Mesenchymal stem cell (in vitro differentiated cells and primary cell): ENCODE data around the gene MT1F.
"Not testable (repeated sequence)": the region's sequence is repeated elsewhere in the genome, so short reads cannot be mapped to it uniquely, and the experiment has no call there.

Experiments used
- DNase-seq: peaks from one replicate; pipeline ENCODE4 v3.0.0-alpha.2; 2013
- H2AFZ ChIP-seq: one replicate; pipeline ENCODE4 v1.6.1; 2013; ENCODE audit warnings: low read depth, mild to moderate bottlenecking, control low read depth, inconsistent platforms, low read length, moderate library complexity
- H2AK5ac ChIP-seq: 2 replicates; pipeline ENCODE4 v1.6.1; 2013; ENCODE audit warnings: low read length, moderate library complexity, mild to moderate bottlenecking, inconsistent platforms; ENCODE audit not compliant: severe bottlenecking
- H2BK120ac ChIP-seq: one replicate; pipeline ENCODE4 v1.6.1; 2013; ENCODE audit warnings: low read depth, mild to moderate bottlenecking, inconsistent platforms, low read length, moderate library complexity
- H2BK12ac ChIP-seq, 2 experiments: one replicate each; pipeline ENCODE4 v1.6.1; 2013; ENCODE audit warnings: inconsistent platforms in 2 of 2, low read length in 2 of 2, mild to moderate bottlenecking in 2 of 2, moderate library complexity in 2 of 2, control low read depth in 1 of 2
- H2BK15ac ChIP-seq: one replicate; pipeline ENCODE4 v1.6.1; 2013; ENCODE audit warnings: mild to moderate bottlenecking, low read depth, inconsistent platforms; ENCODE audit not compliant: poor library complexity, severe bottlenecking
- H2BK5ac ChIP-seq: 2 replicates; pipeline ENCODE4 v1.6.1; 2013; ENCODE audit warnings: low read depth, mild to moderate bottlenecking, low read length, control low read depth, inconsistent platforms; ENCODE audit not compliant: poor library complexity, severe bottlenecking
- H3K14ac ChIP-seq, 2 experiments: one replicate each; pipeline ENCODE4 v1.6.1; 2013; ENCODE audit warnings: inconsistent platforms in 2 of 2, low read length in 2 of 2, control low read depth in 1 of 2, mild to moderate bottlenecking in 1 of 2, moderate library complexity in 1 of 2
- H3K18ac ChIP-seq, 2 experiments: one replicate each; pipeline ENCODE4 v1.6.1; 2013; ENCODE audit warnings: inconsistent platforms in 2 of 2, low read length in 2 of 2, control low read depth in 1 of 2, low read depth in 1 of 2, mild to moderate bottlenecking in 1 of 2
- H3K23ac ChIP-seq, 2 experiments: one replicate each; pipeline ENCODE4 v1.6.1; 2013; ENCODE audit warnings: inconsistent platforms in 2 of 2, low read length in 2 of 2, mild to moderate bottlenecking in 2 of 2, moderate library complexity in 2 of 2, control low read depth in 1 of 2
- H3K27ac ChIP-seq: 2 replicates; pipeline ENCODE4 v1.5.1; 2013; ENCODE audit warnings: mild to moderate bottlenecking, moderate library complexity, low read length, control low read depth, inconsistent platforms; ENCODE audit not compliant: poor library complexity, severe bottlenecking
- H3K27me3 ChIP-seq, 2 experiments: 2 replicates each; pipeline versions ENCODE4 v1.6.1 to v1.7.0; 2013; ENCODE audit warnings: low read length in 2 of 2, mild to moderate bottlenecking in 2 of 2, moderate library complexity in 2 of 2, control low read depth in 1 of 2, inconsistent platforms in 1 of 2; ENCODE audit not compliant: control insufficient read depth in 1 of 2, insufficient read depth in 1 of 2
- H3K36me3 ChIP-seq, 2 experiments: 2 replicates each; pipeline versions ENCODE4 v1.6.1 to v1.7.0; 2013; ENCODE audit warnings: low read length in 2 of 2, control low read depth in 1 of 2, inconsistent platforms in 1 of 2, low read depth in 1 of 2, mild to moderate bottlenecking in 1 of 2; ENCODE audit not compliant: insufficient read depth in 2 of 2, control insufficient read depth in 1 of 2
- H3K4ac ChIP-seq, 2 experiments: one replicate each; pipeline ENCODE4 v1.6.1; 2013; ENCODE audit warnings: inconsistent platforms in 2 of 2, low read length in 2 of 2, mild to moderate bottlenecking in 2 of 2, moderate library complexity in 2 of 2, control low read depth in 1 of 2, low read depth in 1 of 2
- H3K4me1 ChIP-seq: 2 replicates; pipeline ENCODE4 v1.6.1; 2013; ENCODE audit warnings: low read depth, low read length, control low read depth; ENCODE audit not compliant: control insufficient read depth, insufficient read depth
- H3K4me2 ChIP-seq: 2 replicates; pipeline ENCODE4 v1.6.1; 2013; ENCODE audit warnings: low read length, mild to moderate bottlenecking, inconsistent platforms; ENCODE audit not compliant: poor library complexity, severe bottlenecking
- H3K4me3 ChIP-seq, 2 experiments: 2 replicates each; pipeline versions ENCODE4 v1.5.1 to v1.7.0; 2013; ENCODE audit warnings: low read length in 2 of 2, mild to moderate bottlenecking in 2 of 2, control low read depth in 1 of 2, low read depth in 1 of 2; ENCODE audit not compliant: insufficient read depth in 1 of 2
- H3K79me1 ChIP-seq: replicated peaks from 2 replicates; pipeline ENCODE4 v1.6.1; 2013; ENCODE audit warnings: mild to moderate bottlenecking, control low read depth, low read length, inconsistent platforms; ENCODE audit not compliant: poor library complexity, severe bottlenecking
- H3K9ac ChIP-seq: 2 replicates; pipeline ENCODE4 v1.7.0; 2013; ENCODE audit warnings: mild to moderate bottlenecking, low read length, moderate library complexity
- H3K9me3 ChIP-seq: 2 replicates; pipeline ENCODE4 v1.7.0; 2013; ENCODE audit warnings: mild to moderate bottlenecking, low read length; ENCODE audit not compliant: control insufficient read depth
- H4K8ac ChIP-seq: one replicate; pipeline ENCODE4 v1.6.1; 2013; ENCODE audit warnings: inconsistent platforms, mild to moderate bottlenecking, low read length, moderate library complexity
- H4K91ac ChIP-seq: one replicate; pipeline ENCODE4 v1.6.1; 2013; ENCODE audit warnings: mild to moderate bottlenecking, low read length, inconsistent platforms
- WGBS: methylation state at CpG from one replicate; pipeline ENCODE4 v1.1.7; 2013; ENCODE audit warnings: mixed read lengths; 5-methylcytosine and 5-hydroxymethylcytosine counted together

Gene MT1F

DNA sequence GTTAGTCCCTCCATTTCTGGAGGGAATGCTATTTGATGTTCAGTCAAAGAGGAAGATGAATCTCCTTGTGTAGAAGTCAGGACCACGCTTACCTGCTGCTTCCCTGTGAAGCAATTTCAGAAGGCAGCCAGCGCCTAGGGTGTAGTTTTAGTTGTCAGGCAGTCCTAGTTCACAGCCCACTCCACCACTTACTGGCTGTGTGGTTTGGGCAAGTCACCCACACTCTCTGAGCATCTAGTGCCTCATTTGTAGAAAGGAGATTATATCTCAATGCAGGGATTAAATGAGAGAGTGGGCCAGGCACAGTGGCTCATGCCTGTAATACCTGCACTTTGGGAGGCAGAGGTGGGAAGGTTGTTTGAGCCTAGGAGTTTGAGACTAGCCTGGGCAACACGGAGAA, 14.4 kb downstream of the MT1F start:
- not testable (repeated sequence) for H2BK5ac ChIP-seq, H3K9ac ChIP-seq, H2AFZ ChIP-seq, H3K14ac ChIP-seq, H3K18ac ChIP-seq, H2BK120ac ChIP-seq, H3K23ac ChIP-seq, H2BK15ac ChIP-seq, H3K9me3 ChIP-seq, H4K8ac ChIP-seq, H4K91ac ChIP-seq, H3K79me1 ChIP-seq, H3K4ac ChIP-seq, H3K27ac ChIP-seq, H2AK5ac ChIP-seq, H3K4me2 ChIP-seq, H3K4me3 ChIP-seq, H2BK12ac ChIP-seq, H3K36me3 ChIP-seq, DNase-seq
- Histone ChIP-seq H3K27me3 (peaks cover 47 to 78% of the 10 kb centered on the region in 2 experiments), H3K4me1 (peaks cover 20% of the 10 kb centered on the region)
- WGBS, result 82% methylated on average over 3 of the region's 3 CpGs

DNA sequence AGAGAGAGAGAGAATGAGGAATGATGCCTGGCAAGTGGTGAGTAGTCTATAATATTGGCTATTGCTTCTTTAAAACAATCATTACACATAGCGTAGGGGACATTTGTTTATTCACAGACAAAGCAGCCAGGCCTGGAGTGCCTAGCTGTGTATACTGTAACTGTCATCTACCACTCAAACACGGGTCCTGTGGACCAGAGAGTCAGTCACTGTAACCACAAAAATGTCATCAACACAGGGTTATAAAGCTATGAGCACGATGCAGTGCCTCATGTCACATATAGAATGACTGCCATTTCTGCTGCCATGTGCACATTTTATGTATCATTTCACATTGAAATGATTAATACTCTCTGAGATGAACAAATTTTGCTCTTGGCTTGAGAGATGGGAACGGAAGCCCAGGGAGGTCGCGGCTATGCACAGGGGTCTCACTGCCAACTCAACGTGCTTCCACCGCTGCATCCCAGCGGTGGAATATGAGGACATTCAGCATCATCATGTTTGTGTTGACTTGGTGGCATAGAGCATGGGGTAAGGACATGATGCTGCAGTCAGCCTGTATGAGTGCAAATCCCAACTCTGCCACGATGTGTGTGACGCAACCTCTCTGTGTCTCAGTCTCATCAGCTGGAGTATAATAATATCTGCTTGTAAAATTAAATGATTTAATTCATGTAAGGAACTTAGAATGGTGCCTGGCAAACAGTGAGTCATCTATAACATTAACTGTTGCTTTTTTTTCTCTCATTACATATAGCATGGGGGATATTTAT, 15.2 kb downstream of the MT1F start:
- Histone ChIP-seq H3K79me1 (no peaks in the 10 kb centered on the region), H3K14ac (no peak overlapping the region), H3K36me3 (no peaks in the 10 kb centered on the region), H3K4me3 (no peak overlapping the region), H2AK5ac (no peak overlapping the region), H3K9ac (no peak overlapping the region), H2BK5ac (no peak overlapping the region), H4K91ac (no peak overlapping the region), H2BK12ac (no peak overlapping the region), H4K8ac (no peak overlapping the region), H2AFZ (no peak overlapping the region), H3K18ac (no peak overlapping the region), H3K23ac (no peak overlapping the region), H3K4ac (no peak overlapping the region), H2BK120ac (no peak overlapping the region), H2BK15ac (no peak overlapping the region), H3K27ac (no peak overlapping the region), H3K4me2 (no peak overlapping the region), H3K4me1 (peaks cover 16% of the 10 kb centered on the region), H3K27me3 (peaks cover 42 to 74% of the 10 kb centered on the region in 2 experiments), H3K9me3 (no peaks in the 10 kb centered on the region)
- WGBS, result 81% methylated on average over 10 of the region's 11 CpGs
- DNase-seq, result no peak

- H3K18ac ChIP-seq, result no peak overlapping the region
- no peak overlapping the region for H2BK120ac ChIP-seq
- no peak overlapping the region for H3K4me2 ChIP-seq
- no peak overlapping the region for H2AK5ac ChIP-seq
- H2BK15ac ChIP-seq, result no peak overlapping the region
- no peak overlapping the region for H3K14ac ChIP-seq
- H3K79me1 ChIP-seq, result no peaks in the 10 kb centered on the region
- 30% methylated on average over 12 of the region's 12 CpGs for WGBS
- H3K27ac ChIP-seq, result no peak overlapping the region
- no peak overlapping the region for H2BK12ac ChIP-seq
- H3K23ac ChIP-seq, result no peak overlapping the region
- H2BK5ac ChIP-seq, result no peak overlapping the region
- peak; percentile 43 for DNase-seq
- no peaks in the 10 kb centered on the region for H3K9me3 ChIP-seq
- no peak overlapping the region for H4K8ac ChIP-seq
- no peak overlapping the region for H3K9ac ChIP-seq
- H3K36me3 ChIP-seq, result no peaks in the 10 kb centered on the region
- H3K4ac ChIP-seq, result no peak overlapping the region
- H3K4me3 ChIP-seq, result no peak overlapping the region
- no peak overlapping the region for H4K91ac ChIP-seq
- peaks cover 13% of the 10 kb centered on the region for H3K4me1 ChIP-seq
- peaks cover 32 to 64% of the 10 kb centered on the region in 2 experiments for H3K27me3 ChIP-seq
- no peak overlapping the region for H2AFZ ChIP-seq
Observed at GRCh38 chr16:56673921-56674320, 16.2 kb downstream of the MT1F start.

DNA sequence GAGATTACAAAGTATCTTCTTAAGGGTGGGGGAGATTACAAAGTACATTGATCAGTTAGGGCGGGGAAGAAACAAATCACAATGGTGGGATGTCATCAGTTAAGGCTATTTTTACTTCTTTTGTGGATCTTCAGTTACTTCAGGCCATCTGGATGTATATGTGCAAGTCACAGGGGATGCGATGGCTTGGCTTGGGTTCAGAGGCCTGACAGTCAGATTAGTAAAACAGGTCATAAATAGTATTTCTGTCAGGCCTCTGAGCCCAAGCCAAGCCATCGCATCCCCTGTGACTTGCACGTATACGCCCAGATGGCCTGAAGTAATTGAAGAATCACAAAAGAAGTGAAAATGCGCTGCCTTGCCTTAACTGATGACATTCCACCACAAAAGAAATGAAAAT, 16.8 kb downstream of the MT1F start:
- not testable (repeated sequence) for H3K79me1 ChIP-seq, H3K23ac ChIP-seq, H4K91ac ChIP-seq, H2BK15ac ChIP-seq, H3K9me3 ChIP-seq, H2AFZ ChIP-seq, H3K18ac ChIP-seq, H2BK12ac ChIP-seq, H3K14ac ChIP-seq, H2AK5ac ChIP-seq, H3K4me1 ChIP-seq, H3K4ac ChIP-seq, H2BK120ac ChIP-seq, H3K9ac ChIP-seq, H3K4me3 ChIP-seq, H3K27ac ChIP-seq, H2BK5ac ChIP-seq, H3K36me3 ChIP-seq, DNase-seq, H3K4me2 ChIP-seq, H4K8ac ChIP-seq
- 59% methylated on average over 6 of the region's 6 CpGs for WGBS
- H3K27me3 ChIP-seq, result peaks cover 26 to 57% of the 10 kb centered on the region in 2 experiments
